Vagina (tissue), 2 donors: ENCODE measurements around the gene ZNF548. TPM values are rescaled to one million over a fixed set of nuclear protein-coding genes. Genes with fewer than 3 reads are reported as not detected.

Source experiments
- DNase-seq, 2 donors: peaks; one replicate each; pipeline ENCODE4 v3.0.0-alpha.2; 2017; ENCODE audit errors: extremely low spot score in 2 of 2
- H3K27ac ChIP-seq: fragments of 200-600 bp; sonication (generic); one replicate; pipeline ENCODE4 v1.5.1; 2019
- H3K27me3 ChIP-seq: fragments of 200-600 bp; sonication (generic); one replicate; pipeline ENCODE4 v1.5.1; 2019
- H3K36me3 ChIP-seq, 2 donors: fragments of 200-600 bp; sonication (generic); one replicate each; pipeline ENCODE4 v1.5.1; 2017 to 2019
- H3K4me1 ChIP-seq: fragments of 200-600 bp; sonication (generic); one replicate; pipeline ENCODE4 v1.5.1; 2019
- H3K4me3 ChIP-seq, 2 donors: fragments of 200-600 bp; sonication (generic); 1 replicate in 1 of 2; 2 replicates in 1 of 2; pipeline ENCODE4 v1.5.1; 2016 to 2019
- H3K9me3 ChIP-seq: fragments of 200-600 bp; sonication (generic); one replicate; pipeline ENCODE4 v1.5.1; 2019
- CTCF ChIP-seq, 3 experiments: fragments of 450-650 bp in 2 of 3; fragments of 200-600 bp in 1 of 3; sonication (generic) in 1 of 3; IDR thresholded peaks; one replicate each; pipeline ENCODE4 v1.5.1; 2017 to 2019; ENCODE audit warnings: antibody characterized with exemption in 3 of 3, mild to moderate bottlenecking in 2 of 3, moderate library complexity in 2 of 3
- POLR2A ChIP-seq, 2 donors: fragments of 450-650 bp; IDR thresholded peaks; one replicate each; pipeline ENCODE4 v1.6.1; 2017; ENCODE audit warnings: antibody characterized with exemption in 2 of 2, mild to moderate bottlenecking in 2 of 2, moderate library complexity in 2 of 2
- POLR2AphosphoS5 ChIP-seq, 2 donors: sonication (generic); formaldehyde crosslinking; IDR thresholded peaks; one replicate each; pipeline ENCODE4 v1.9.0; 2017; ENCODE audit warnings: antibody characterized with exemption in 2 of 2, mild to moderate bottlenecking in 2 of 2, low read depth in 1 of 2; ENCODE audit not compliant: insufficient read depth in 1 of 2
- intact Hi-C: fragments of 100-400 bp; cut with DNase I; formaldehyde crosslinking; loops from one replicate; pipeline ENCODE4 v1.15.1; 2023
- total RNA-seq: library from RNA; depleted of rRNA; stranded (reverse); fragments of >200 nt; gene quantifications from one replicate; pipeline ENCODE4 v1.2.3, GENCODE V29; 2016

ZNF548 gene
- total RNA-seq, 1 donor from 2014 or later, result 17.2 TPM

- no peak for TF ChIP-seq POLR2AphosphoS5 (IDR thresholded peaks at IDR 0.05; ENCODE audit: insufficient read depth in 1 of 2, low read depth in 1 of 2)
- TF ChIP-seq POLR2A (IDR thresholded peaks at IDR 0.05), result no peak
- no peak for TF ChIP-seq CTCF (IDR thresholded peaks at IDR 0.05)
- H3K27me3 ChIP-seq, result no peaks in the 10 kb centered on the region
- no peaks in the 10 kb centered on the region for H3K4me1 ChIP-seq
- H3K36me3 ChIP-seq, result peaks cover 0 to 55% of the 10 kb centered on the region in 2 donors
- H3K9me3 ChIP-seq, result peaks cover 17% of the 10 kb centered on the region
- DNase-seq, result no peak
- no peak overlapping the region for H3K4me3 ChIP-seq
- H3K27ac ChIP-seq, result no peak overlapping the region
- intact Hi-C loops, result no loop called here
These were observed 13.5 kb upstream of the ZNF548 start for GRCh38 chr19:57376151-57376550.

GRCh38 chr19:57377498-57378146, 12.0 kb upstream of the ZNF548 start:
- DNase-seq, result no peak
- Histone ChIP-seq H3K27me3 (no peaks in the 10 kb centered on the region), H3K27ac (no peak overlapping the region), H3K9me3 (peaks cover 17% of the 10 kb centered on the region), H3K4me1 (no peaks in the 10 kb centered on the region), H3K36me3 (peaks cover 0 to 44% of the 10 kb centered on the region in 2 donors), H3K4me3 (no peak overlapping the region)
- TF ChIP-seq POLR2A (IDR thresholded peaks at IDR 0.05) (no peak), CTCF (IDR thresholded peaks at IDR 0.05) (no peak), POLR2AphosphoS5 (IDR thresholded peaks at IDR 0.05; ENCODE audit: insufficient read depth in 1 of 2, low read depth in 1 of 2) (no peak)
- intact Hi-C loops, result no loop called here

GRCh38 chr19:57380923-57381322, 8.7 kb upstream of the ZNF548 start:
- Histone ChIP-seq H3K36me3 (peaks cover 0 to 19% of the 10 kb centered on the region in 2 donors), H3K27ac (no peak overlapping the region), H3K9me3 (peaks cover 17% of the 10 kb centered on the region), H3K27me3 (no peaks in the 10 kb centered on the region), H3K4me1 (no peaks in the 10 kb centered on the region), H3K4me3 (no peak overlapping the region)
- no peak for DNase-seq
- intact Hi-C loops, result no loop called here
- TF ChIP-seq CTCF (IDR thresholded peaks at IDR 0.05) (no peak), POLR2AphosphoS5 (IDR thresholded peaks at IDR 0.05; ENCODE audit: insufficient read depth in 1 of 2, low read depth in 1 of 2) (no peak), POLR2A (IDR thresholded peaks at IDR 0.05) (no peak)

GRCh38 chr19:57382806-57383488, 6.7 kb upstream of the ZNF548 start:
- intact Hi-C loops, result no loop called here
- H3K4me3 ChIP-seq, result no peak overlapping the region

More at GRCh38 chr19:57382806-57383488, 6.7 kb upstream of the ZNF548 start:
- Histone ChIP-seq H3K27me3 (no peaks in the 10 kb centered on the region), H3K27ac (no peak overlapping the region), H3K4me1 (no peaks in the 10 kb centered on the region), H3K9me3 (peaks cover 3% of the 10 kb centered on the region), H3K36me3 (peaks cover 0 to 5% of the 10 kb centered on the region in 2 donors)
- DNase-seq, result no peak
- TF ChIP-seq CTCF (IDR thresholded peaks at IDR 0.05), result no peak
- TF ChIP-seq POLR2AphosphoS5 (IDR thresholded peaks at IDR 0.05; ENCODE audit: insufficient read depth in 1 of 2, low read depth in 1 of 2), result no peak
- no peak for TF ChIP-seq POLR2A (IDR thresholded peaks at IDR 0.05)
